Measurements from ENCODE around the gene SLC26A1. TPM values are rescaled to one million over a fixed set of nuclear protein-coding genes. Genes with fewer than 3 reads are reported as not detected.

Gene SLC26A1
- total RNA-seq, 1 experiment from 2014 or later = 1.8 TPM

DNA sequence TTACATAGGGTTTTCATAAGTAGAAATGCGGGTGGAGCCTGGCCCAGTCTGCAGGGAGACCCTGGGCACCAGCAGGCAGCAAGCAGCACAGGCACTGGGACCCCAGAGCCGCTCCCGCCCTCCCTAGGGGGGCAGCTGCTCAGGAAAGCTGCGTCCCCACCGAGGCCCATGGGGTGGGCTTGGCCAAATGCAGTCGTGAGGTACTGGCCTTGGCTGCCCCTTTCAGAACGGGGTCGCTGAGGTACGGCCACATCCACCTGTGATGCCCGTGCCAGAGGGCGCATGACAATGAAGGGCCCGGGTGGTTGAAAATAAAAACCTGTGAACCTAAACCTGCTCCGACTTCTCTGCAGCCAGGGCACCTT is 44.3 kb downstream of the SLC26A1 start:
- no peak for TF ChIP-seq POLR2AphosphoS5 (IDR thresholded peaks at IDR 0.05; ENCODE audit: low read depth, low read length)
- TF ChIP-seq SIN3A (IDR thresholded peaks at IDR 0.05; ENCODE audit: borderline replicate concordance, insufficient read depth, low read depth, low read length) = no peak
- CTCF ChIA-PET = interaction anchor here (0.7 kb wide), 1 partner anchor 183 kb away, joined by 3 read pairs; no protein-coding TSS in a partner anchor
- Histone ChIP-seq H3K27me3 (ENCODE audit: control insufficient read depth, insufficient read depth, low read length) (no peaks in the 10 kb centered on the region), H3K36me3 (ENCODE audit: control insufficient read depth, insufficient read depth, low read length) (no peaks in the 10 kb centered on the region), H3K4me3 (ENCODE audit: low read depth in 2 of 2, low read length in 2 of 2) (no peak overlapping the region), H3K4me1 (ENCODE audit: control insufficient read depth, insufficient read depth, low read length) (no peaks in the 10 kb centered on the region), H3K9me3 (ENCODE audit: control insufficient read depth, insufficient read depth, low read depth, low read length) (no peaks in the 10 kb centered on the region), H3K27ac (ENCODE audit: low read length) (no peak overlapping the region)
- no peak for ATAC-seq
- BruUV-seq (replicated peaks) = no TSS peak
- POLR2A ChIA-PET = no interaction called here
- intact Hi-C loops (cut with micrococcal nuclease; ENCODE audit: unreplicated experiment) = no loop called here
- DNase-seq (ENCODE audit: low read depth, low spot score) = no peak
- in situ Hi-C loops (cut with HindIII; ENCODE audit: low pct_unique_long_range_greater_than_20kb, low sequenced_read_pairs) = no loop called here

DNA sequence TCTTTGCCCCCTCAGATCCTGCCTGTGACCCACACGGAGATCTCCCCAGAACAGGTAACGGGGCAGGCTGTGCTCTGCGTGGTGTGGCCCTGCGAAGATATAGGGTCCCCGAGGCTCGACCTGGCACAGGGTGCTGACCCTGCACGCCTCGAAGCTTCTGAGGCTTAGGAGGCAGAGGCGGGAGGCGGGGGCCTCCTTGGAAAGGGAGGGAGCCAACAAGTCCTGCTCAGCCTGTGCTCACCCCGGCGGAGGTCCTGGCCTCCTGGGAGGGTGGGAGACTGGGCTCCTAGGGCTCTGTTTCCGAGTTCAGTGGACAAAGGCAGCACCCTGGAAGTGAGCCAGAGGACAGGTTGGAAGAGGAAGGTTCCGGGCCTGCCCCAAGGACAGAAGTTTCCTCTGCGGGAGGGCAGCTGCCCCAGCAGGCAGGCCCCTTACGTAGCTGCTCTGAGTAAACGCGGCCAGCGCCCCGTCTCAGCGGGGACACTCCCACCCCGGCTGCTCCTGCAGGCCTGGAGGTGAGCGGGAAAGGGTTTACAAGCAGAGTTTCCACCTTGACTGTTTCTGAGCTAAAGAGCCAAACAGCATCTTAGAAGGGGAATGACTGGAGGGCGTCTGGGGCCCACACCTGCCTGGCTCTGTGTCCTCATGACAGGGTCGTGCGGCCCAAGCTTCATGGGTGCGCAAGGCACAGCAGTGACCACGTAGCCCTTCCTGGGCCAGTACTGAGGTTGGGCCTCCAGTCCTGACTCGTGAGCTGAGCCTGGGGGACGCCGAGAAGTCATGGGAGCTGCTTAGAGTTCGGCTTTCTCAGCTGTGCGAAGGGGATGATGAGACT is 44.9 kb downstream of the SLC26A1 start:
- no peak overlapping the region for H3K4me3 ChIP-seq (ENCODE audit: low read depth in 2 of 2, low read length in 2 of 2)
- ChIA-PET POLR2A (no interaction called here), CTCF (interaction anchor here (0.7 kb wide), 1 partner anchor 183 kb away, joined by 3 read pairs; no protein-coding TSS in a partner anchor)
- no peaks in the 10 kb centered on the region for H3K9me3 ChIP-seq (ENCODE audit: control insufficient read depth, insufficient read depth, low read depth, low read length)
- no peaks in the 10 kb centered on the region for H3K27me3 ChIP-seq (ENCODE audit: control insufficient read depth, insufficient read depth, low read length)
- in situ Hi-C loops (cut with HindIII; ENCODE audit: low pct_unique_long_range_greater_than_20kb, low sequenced_read_pairs) = no loop called here
- DNase-seq (ENCODE audit: low read depth, low spot score) = no peak
- H3K27ac ChIP-seq (ENCODE audit: low read length) = no peak overlapping the region
- no peaks in the 10 kb centered on the region for H3K36me3 ChIP-seq (ENCODE audit: control insufficient read depth, insufficient read depth, low read length)
- no peaks in the 10 kb centered on the region for H3K4me1 ChIP-seq (ENCODE audit: control insufficient read depth, insufficient read depth, low read length)
- TF ChIP-seq SIN3A (IDR thresholded peaks at IDR 0.05; ENCODE audit: borderline replicate concordance, insufficient read depth, low read depth, low read length) = no peak
- TF ChIP-seq, protein P1, sequence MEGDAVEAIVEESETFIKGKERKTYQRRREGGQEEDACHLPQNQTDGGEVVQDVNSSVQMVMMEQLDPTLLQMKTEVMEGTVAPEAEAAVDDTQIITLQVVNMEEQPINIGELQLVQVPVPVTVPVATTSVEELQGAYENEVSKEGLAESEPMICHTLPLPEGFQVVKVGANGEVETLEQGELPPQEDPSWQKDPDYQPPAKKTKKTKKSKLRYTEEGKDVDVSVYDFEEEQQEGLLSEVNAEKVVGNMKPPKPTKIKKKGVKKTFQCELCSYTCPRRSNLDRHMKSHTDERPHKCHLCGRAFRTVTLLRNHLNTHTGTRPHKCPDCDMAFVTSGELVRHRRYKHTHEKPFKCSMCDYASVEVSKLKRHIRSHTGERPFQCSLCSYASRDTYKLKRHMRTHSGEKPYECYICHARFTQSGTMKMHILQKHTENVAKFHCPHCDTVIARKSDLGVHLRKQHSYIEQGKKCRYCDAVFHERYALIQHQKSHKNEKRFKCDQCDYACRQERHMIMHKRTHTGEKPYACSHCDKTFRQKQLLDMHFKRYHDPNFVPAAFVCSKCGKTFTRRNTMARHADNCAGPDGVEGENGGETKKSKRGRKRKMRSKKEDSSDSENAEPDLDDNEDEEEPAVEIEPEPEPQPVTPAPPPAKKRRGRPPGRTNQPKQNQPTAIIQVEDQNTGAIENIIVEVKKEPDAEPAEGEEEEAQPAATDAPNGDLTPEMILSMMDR (IDR thresholded peaks at IDR 0.05) = no peak
- TF ChIP-seq TCF7L2 (IDR thresholded peaks at IDR 0.05; ENCODE audit: low read depth, low read length) = no peak
- TF ChIP-seq POLR2AphosphoS5 (IDR thresholded peaks at IDR 0.05; ENCODE audit: low read depth, low read length) = no peak
- ATAC-seq = no peak
- intact Hi-C loops (cut with micrococcal nuclease; ENCODE audit: unreplicated experiment) = no loop called here
- no TSS peak for BruUV-seq (replicated peaks)

DNA sequence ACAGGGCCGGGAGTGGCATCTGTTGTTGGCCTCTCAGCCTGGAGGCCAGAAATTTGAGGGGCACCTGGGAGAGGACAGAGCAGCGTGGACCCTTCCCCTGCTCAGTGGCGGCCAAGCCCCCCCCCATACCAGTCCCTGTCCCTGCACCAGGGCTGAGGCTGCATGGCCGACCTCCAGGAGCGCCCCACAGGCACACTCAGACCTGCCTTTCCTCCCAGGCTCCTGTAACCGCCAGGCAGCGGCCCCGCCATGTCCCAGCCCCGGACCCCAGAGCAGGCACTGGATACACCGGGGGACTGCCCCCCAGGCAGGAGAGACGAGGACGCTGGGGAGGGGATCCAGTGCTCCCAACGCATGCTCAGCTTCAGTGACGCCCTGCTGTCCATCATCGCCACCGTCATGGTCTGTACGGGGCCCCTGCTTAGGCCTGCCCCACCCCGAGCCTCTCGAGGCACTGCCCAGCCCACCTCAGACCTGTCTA is 45.7 kb downstream of the SLC26A1 start:
- in situ Hi-C loops (cut with HindIII; ENCODE audit: low pct_unique_long_range_greater_than_20kb, low sequenced_read_pairs) = no loop called here
- H3K4me3 ChIP-seq (ENCODE audit: low read depth in 2 of 2, low read length in 2 of 2) = no peak overlapping the region
- ATAC-seq (no peak), DNase-seq (ENCODE audit: low read depth, low spot score) (no peak)
- TF ChIP-seq TCF7L2 (IDR thresholded peaks at IDR 0.05; ENCODE audit: low read depth, low read length) (no peak), POLR2AphosphoS5 (IDR thresholded peaks at IDR 0.05; ENCODE audit: low read depth, low read length) (no peak), SIN3A (IDR thresholded peaks at IDR 0.05; ENCODE audit: borderline replicate concordance, insufficient read depth, low read depth, low read length) (no peak)
- TF ChIP-seq, protein P1 (IDR thresholded peaks at IDR 0.05) = no peak
- TF ChIP-seq, protein P2, sequence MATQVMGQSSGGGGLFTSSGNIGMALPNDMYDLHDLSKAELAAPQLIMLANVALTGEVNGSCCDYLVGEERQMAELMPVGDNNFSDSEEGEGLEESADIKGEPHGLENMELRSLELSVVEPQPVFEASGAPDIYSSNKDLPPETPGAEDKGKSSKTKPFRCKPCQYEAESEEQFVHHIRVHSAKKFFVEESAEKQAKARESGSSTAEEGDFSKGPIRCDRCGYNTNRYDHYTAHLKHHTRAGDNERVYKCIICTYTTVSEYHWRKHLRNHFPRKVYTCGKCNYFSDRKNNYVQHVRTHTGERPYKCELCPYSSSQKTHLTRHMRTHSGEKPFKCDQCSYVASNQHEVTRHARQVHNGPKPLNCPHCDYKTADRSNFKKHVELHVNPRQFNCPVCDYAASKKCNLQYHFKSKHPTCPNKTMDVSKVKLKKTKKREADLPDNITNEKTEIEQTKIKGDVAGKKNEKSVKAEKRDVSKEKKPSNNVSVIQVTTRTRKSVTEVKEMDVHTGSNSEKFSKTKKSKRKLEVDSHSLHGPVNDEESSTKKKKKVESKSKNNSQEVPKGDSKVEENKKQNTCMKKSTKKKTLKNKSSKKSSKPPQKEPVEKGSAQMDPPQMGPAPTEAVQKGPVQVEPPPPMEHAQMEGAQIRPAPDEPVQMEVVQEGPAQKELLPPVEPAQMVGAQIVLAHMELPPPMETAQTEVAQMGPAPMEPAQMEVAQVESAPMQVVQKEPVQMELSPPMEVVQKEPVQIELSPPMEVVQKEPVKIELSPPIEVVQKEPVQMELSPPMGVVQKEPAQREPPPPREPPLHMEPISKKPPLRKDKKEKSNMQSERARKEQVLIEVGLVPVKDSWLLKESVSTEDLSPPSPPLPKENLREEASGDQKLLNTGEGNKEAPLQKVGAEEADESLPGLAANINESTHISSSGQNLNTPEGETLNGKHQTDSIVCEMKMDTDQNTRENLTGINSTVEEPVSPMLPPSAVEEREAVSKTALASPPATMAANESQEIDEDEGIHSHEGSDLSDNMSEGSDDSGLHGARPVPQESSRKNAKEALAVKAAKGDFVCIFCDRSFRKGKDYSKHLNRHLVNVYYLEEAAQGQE (IDR thresholded peaks at IDR 0.05; ENCODE audit: insufficient read depth in 1 of 2, low read depth in 2 of 2, low read length in 1 of 2) = no peak
- intact Hi-C loops (cut with micrococcal nuclease; ENCODE audit: unreplicated experiment) = no loop called here
- no peaks in the 10 kb centered on the region for H3K4me1 ChIP-seq (ENCODE audit: control insufficient read depth, insufficient read depth, low read length)
- BruUV-seq (replicated peaks) = no TSS peak
- CTCF ChIA-PET = no interaction called here
- no peak overlapping the region for H3K27ac ChIP-seq (ENCODE audit: low read length)
- H3K27me3 ChIP-seq (ENCODE audit: control insufficient read depth, insufficient read depth, low read length) = no peaks in the 10 kb centered on the region
- no peaks in the 10 kb centered on the region for H3K9me3 ChIP-seq (ENCODE audit: control insufficient read depth, insufficient read depth, low read depth, low read length)
- no peaks in the 10 kb centered on the region for H3K36me3 ChIP-seq (ENCODE audit: control insufficient read depth, insufficient read depth, low read length)
- POLR2A ChIA-PET = no interaction called here

All from Panc1 (cell line).